Right atrium auricular region (tissue), 2 donors: ENCODE data around the gene UGT2B10. TPM values are rescaled to one million over a fixed set of nuclear protein-coding genes. Genes with fewer than 3 reads are reported as not detected.

Experiments used
- DNase-seq: peaks from one replicate; pipeline ENCODE4 v3.0.0-alpha.2; 2019; ENCODE audit warnings: low spot score
- H3K27ac ChIP-seq, 2 donors: fragments of 200-600 bp; sonication (generic); 1 replicate in 1 of 2; 2 replicates in 1 of 2; pipeline ENCODE4 v1.5.1; 2016 to 2019
- H3K27me3 ChIP-seq, 2 donors: fragments of 200-600 bp; sonication (generic); one replicate each; pipeline versions ENCODE4 v1.5.1 to v1.6.0; 2017 to 2019
- H3K36me3 ChIP-seq: fragments of 200-600 bp; sonication (generic); one replicate; pipeline ENCODE4 v1.5.1; 2016
- H3K4me1 ChIP-seq, 2 donors: fragments of 200-600 bp; sonication (generic); one replicate each; pipeline versions ENCODE4 v1.5.1 to v1.6.0; 2017 to 2019
- H3K4me3 ChIP-seq, 2 donors: fragments of 200-600 bp; sonication (generic); 1 replicate in 1 of 2; 2 replicates in 1 of 2; pipeline ENCODE4 v1.5.1; 2017 to 2019; ENCODE audit warnings: mild to moderate bottlenecking in 1 of 2, moderate library complexity in 1 of 2
- H3K9me3 ChIP-seq, 2 donors: fragments of 200-600 bp; sonication (generic); one replicate each; pipeline ENCODE4 v1.5.1; 2019
- CTCF ChIP-seq, 2 donors: fragments of 200-600 bp; sonication (generic); IDR thresholded peaks; one replicate each; pipeline ENCODE4 v1.5.1; 2019; ENCODE audit warnings: antibody characterized with exemption in 2 of 2
- total RNA-seq, 2 donors: library from RNA; depleted of rRNA; stranded (reverse); fragments of >200 nt; gene quantifications; one replicate each; pipeline ENCODE4 v1.1.0, GENCODE V29; 2016

The UGT2B10 gene
- total RNA-seq, 2 donors from 2014 or later: not detected

- no peak overlapping the region for H3K4me3 ChIP-seq
- H3K4me1 ChIP-seq: no peaks in the 10 kb centered on the region
- no peak for TF ChIP-seq CTCF (IDR thresholded peaks at IDR 0.05)
- H3K27me3 ChIP-seq: no peaks in the 10 kb centered on the region
- H3K36me3 ChIP-seq: no peaks in the 10 kb centered on the region
- no peak for DNase-seq
- H3K9me3 ChIP-seq: peaks cover 0 to 15% of the 10 kb centered on the region in 2 donors
- no peak overlapping the region for H3K27ac ChIP-seq
Measured at GRCh38 chr4:68855771-68856170, 40.0 kb downstream of the UGT2B10 start.

DNA sequence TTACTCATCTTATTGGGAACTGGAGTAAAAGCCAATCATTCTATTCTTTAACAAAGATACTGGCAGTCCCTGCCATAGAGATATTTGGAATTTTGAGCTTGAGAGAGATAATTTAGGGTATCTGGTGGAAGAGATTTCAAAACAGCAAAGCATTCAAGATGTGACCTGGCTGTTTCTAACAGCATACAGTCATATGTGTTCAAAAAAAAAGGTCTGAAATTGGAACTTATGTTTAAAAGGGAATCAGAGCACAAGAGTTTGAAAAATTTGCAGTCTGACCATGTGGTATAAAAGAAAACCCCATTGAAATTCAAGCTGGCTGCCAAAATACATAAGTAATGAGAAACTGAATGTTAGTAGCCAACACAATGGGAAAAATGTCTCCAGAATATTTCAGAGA, 42.2 kb downstream of the UGT2B10 start:
- no peak overlapping the region for H3K27ac ChIP-seq
- no peak overlapping the region for H3K4me3 ChIP-seq
- TF ChIP-seq CTCF (IDR thresholded peaks at IDR 0.05): no peak
- no peaks in the 10 kb centered on the region for H3K36me3 ChIP-seq
- H3K9me3 ChIP-seq: peaks cover 0 to 15% of the 10 kb centered on the region in 2 donors
- H3K4me1 ChIP-seq: no peaks in the 10 kb centered on the region
- H3K27me3 ChIP-seq: no peaks in the 10 kb centered on the region
- no peak for DNase-seq

- TF ChIP-seq CTCF (IDR thresholded peaks at IDR 0.05): no peak
Measured at GRCh38 chr4:68859655-68860054, 43.9 kb downstream of the UGT2B10 start.

GRCh38 chr4:68861057-68861456, 45.3 kb downstream of the UGT2B10 start:
- no peak for TF ChIP-seq CTCF (IDR thresholded peaks at IDR 0.05)
- no peaks in the 10 kb centered on the region for H3K4me1 ChIP-seq
- H3K27me3 ChIP-seq: no peaks in the 10 kb centered on the region
- H3K36me3 ChIP-seq: no peaks in the 10 kb centered on the region
- H3K4me3 ChIP-seq: no peak overlapping the region
- H3K9me3 ChIP-seq: peaks cover 0 to 15% of the 10 kb centered on the region in 2 donors
- no peak for DNase-seq
- H3K27ac ChIP-seq: no peak overlapping the region

More at GRCh38 chr4:68859655-68860054, 43.9 kb downstream of the UGT2B10 start:
- H3K9me3 ChIP-seq: peaks cover 0 to 15% of the 10 kb centered on the region in 2 donors
- no peaks in the 10 kb centered on the region for H3K4me1 ChIP-seq
- DNase-seq: no peak
- H3K27ac ChIP-seq: no peak overlapping the region
- H3K4me3 ChIP-seq: no peak overlapping the region
- no peaks in the 10 kb centered on the region for H3K27me3 ChIP-seq
- no peaks in the 10 kb centered on the region for H3K36me3 ChIP-seq

DNA sequence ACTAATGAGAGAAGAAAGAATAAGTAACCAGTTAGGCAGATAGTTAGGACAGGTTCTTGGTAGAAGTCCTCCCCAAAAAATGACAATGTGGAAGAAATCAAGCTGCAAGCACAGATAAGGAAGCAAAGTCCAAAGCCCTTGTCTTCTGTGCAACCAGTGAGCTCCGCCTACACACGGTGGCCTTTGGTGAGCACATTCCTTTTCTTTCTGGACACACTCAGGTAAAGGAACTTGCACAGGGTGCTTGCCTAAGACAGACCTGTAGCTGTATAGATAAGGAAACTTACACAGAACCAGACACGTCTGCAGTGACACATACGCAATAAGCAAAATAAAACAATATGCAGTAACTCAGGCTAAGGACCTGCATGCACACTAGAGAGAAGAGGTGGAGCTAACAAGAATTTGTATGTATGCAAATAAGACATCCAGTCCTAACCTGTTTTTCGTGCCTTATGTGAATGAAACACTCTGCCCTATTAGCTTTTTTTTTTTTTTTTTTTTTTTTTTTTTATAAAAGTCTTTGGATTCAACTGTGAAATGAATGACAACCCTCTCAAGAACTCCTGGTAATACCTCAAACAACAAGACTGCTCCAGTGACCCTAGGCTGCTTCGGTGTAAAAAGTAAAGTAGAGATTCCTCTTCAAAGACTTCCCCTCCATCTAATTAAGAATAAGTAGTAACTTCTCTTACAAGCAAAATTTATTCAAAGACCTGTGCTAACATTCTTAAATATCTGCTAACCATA, 48.8 kb downstream of the UGT2B10 start:
- no peak for TF ChIP-seq CTCF (IDR thresholded peaks at IDR 0.05)
- no peak for DNase-seq
- Histone ChIP-seq H3K4me1 (no peaks in the 10 kb centered on the region), H3K36me3 (no peaks in the 10 kb centered on the region), H3K27me3 (no peaks in the 10 kb centered on the region), H3K27ac (no peak overlapping the region), H3K9me3 (no peaks in the 10 kb centered on the region), H3K4me3 (no peak overlapping the region)

DNA sequence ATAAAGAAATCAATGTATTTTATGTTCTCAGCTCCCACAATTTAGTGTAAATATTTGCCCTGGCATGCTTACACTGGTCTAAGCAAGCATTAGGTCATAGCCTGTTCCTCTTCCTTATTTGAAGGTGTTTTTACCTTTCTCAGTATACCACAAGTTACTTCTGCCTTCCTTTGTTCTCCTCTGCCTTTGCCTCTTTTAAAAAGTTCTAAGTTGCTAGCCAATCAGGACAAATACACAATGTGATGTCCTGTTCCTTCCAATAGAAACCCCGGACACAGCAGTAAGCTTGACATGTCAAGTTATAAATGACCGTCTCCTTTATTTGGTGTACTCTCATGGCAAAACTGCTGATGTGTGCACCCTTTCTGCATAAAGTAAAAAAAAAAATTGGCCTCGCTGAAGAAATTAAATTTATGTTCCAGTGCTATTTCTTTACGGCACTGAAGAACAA, 49.4 kb downstream of the UGT2B10 start:
- no peaks in the 10 kb centered on the region for H3K4me1 ChIP-seq
- no peaks in the 10 kb centered on the region for H3K9me3 ChIP-seq
- H3K4me3 ChIP-seq: no peak overlapping the region
- H3K27me3 ChIP-seq: no peaks in the 10 kb centered on the region
- no peak for DNase-seq
- H3K27ac ChIP-seq: no peak overlapping the region
- no peak for TF ChIP-seq CTCF (IDR thresholded peaks at IDR 0.05)
- H3K36me3 ChIP-seq: no peaks in the 10 kb centered on the region
